A549 (cell line): Measurements from ENCODE around the gene ADGRF4.

Source experiments
- CTCF ChIP-seq: fragments of >200 bp; sonication (Bioruptor Twin); formaldehyde crosslinking; IDR thresholded peaks from 3 replicates; pipeline ENCODE4 v1.5.1; 2016
- FOSB ChIP-seq: fragments of 250-450 bp; sonication (Bioruptor Pico); IDR thresholded peaks from 2 replicates; pipeline ENCODE4 v1.5.0; 2020; ENCODE audit warnings: mild to moderate bottlenecking, moderate library complexity
- POLR2A ChIP-seq: IDR thresholded peaks from 2 replicates; pipeline ENCODE4 v1.6.1; 2012; ENCODE audit warnings: mild to moderate bottlenecking, low read length
- SMC3 ChIP-seq: fragments of >200 bp; sonication (Bioruptor Twin); formaldehyde crosslinking; IDR thresholded peaks from 3 replicates; pipeline ENCODE4 v1.6.1; 2018; ENCODE audit warnings: inconsistent platforms
- ZNF302 ChIP-seq: fragments of 250-450 bp; sonication (Bioruptor Pico); IDR thresholded peaks from 2 replicates; pipeline ENCODE4 v1.9.0; 2021; ENCODE audit warnings: inconsistent platforms, mild to moderate bottlenecking, moderate library complexity

- no peak for TF ChIP-seq FOSB (CRISPR knock-in tag)
- TF ChIP-seq CTCF: no peak
- TF ChIP-seq ZNF302 (CRISPR knock-in tag): no peak
- no peak for TF ChIP-seq SMC3
- TF ChIP-seq POLR2A: no peak
These were observed 17.8 kb downstream of the ADGRF4 start for GRCh38 chr6:47716207-47716606.
